HG03097 (cell line): ENCODE data around the gene RFX8.
"Not testable (repeated sequence)": the region's sequence is repeated elsewhere in the genome, so short reads cannot be mapped to it uniquely, and the experiment has no call there.

Experiments
- ATAC-seq: cut with Tn5 transposase; IDR thresholded peaks from one replicate; pipeline ENCODE4 v1.9.1; 2021; ENCODE audit not compliant: unreplicated experiment, low FRiP score

The RFX8 gene

GRCh38 chr2:101486994-101487393, 12.1 kb upstream of the RFX8 start:
- no peak for ATAC-seq

- no peak for ATAC-seq
These were observed 11.4 kb upstream of the RFX8 start for GRCh38 chr2:101486258-101486701.

- ATAC-seq = no peak
These were observed 10.9 kb upstream of the RFX8 start for GRCh38 chr2:101485856-101486255.

GRCh38 chr2:101480764-101481163, 5.9 kb upstream of the RFX8 start:
- ATAC-seq = no peak

GRCh38 chr2:101479810-101480209, 4.9 kb upstream of the RFX8 start:
- no peak for ATAC-seq

- ATAC-seq = no peak
These were observed 4.4 kb upstream of the RFX8 start for GRCh38 chr2:101479328-101479727.

GRCh38 chr2:101478181-101479001, 3.5 kb upstream of the RFX8 start:
- ATAC-seq = no peak

GRCh38 chr2:101477556-101477955, 2.6 kb upstream of the RFX8 start:
- ATAC-seq = no peak

GRCh38 chr2:101476605-101477208, 1.8 kb upstream of the RFX8 start:
- ATAC-seq = no peak

- ATAC-seq = no peak
These were observed 806 bp downstream of the RFX8 start for GRCh38 chr2:101473911-101474701.

- no peak for ATAC-seq
These were observed 1.4 kb downstream of the RFX8 start for GRCh38 chr2:101473591-101473910.

GRCh38 chr2:101469863-101470262, 5.0 kb downstream of the RFX8 start:
- ATAC-seq = no peak

GRCh38 chr2:101467306-101467705, 7.6 kb downstream of the RFX8 start:
- ATAC-seq = no peak

- no peak for ATAC-seq
These were observed 8.5 kb downstream of the RFX8 start for GRCh38 chr2:101466426-101466825.

GRCh38 chr2:101464841-101465240, 10.1 kb downstream of the RFX8 start:
- no peak for ATAC-seq

GRCh38 chr2:101463911-101464641, 10.8 kb downstream of the RFX8 start:
- no peak for ATAC-seq

- ATAC-seq = no peak
These were observed 11.5 kb downstream of the RFX8 start for GRCh38 chr2:101463421-101463820.

GRCh38 chr2:101461381-101461780, 13.5 kb downstream of the RFX8 start:
- no peak for ATAC-seq

GRCh38 chr2:101454408-101454807, 20.5 kb downstream of the RFX8 start:
- not testable (repeated sequence) for ATAC-seq

- no peak for ATAC-seq
These were observed 23.9 kb downstream of the RFX8 start for GRCh38 chr2:101450965-101451364.

- ATAC-seq = no peak
These were observed 28.0 kb downstream of the RFX8 start for GRCh38 chr2:101446869-101447268.
